Prostate gland (tissue), 2 donors: ENCODE measurements around the gene YIPF1. TPM values are rescaled to one million over a fixed set of nuclear protein-coding genes. Genes with fewer than 3 reads are reported as not detected.

Experiments used
- DNase-seq: peaks from one replicate; pipeline ENCODE4 v3.0.0-alpha.2; 2019; ENCODE audit warnings: low spot score
- H3K27ac ChIP-seq, 2 donors: fragments of 200-600 bp; sonication (generic); 2 replicates each; pipeline ENCODE4 v1.5.1; 2017 to 2019
- H3K27me3 ChIP-seq: fragments of 200-600 bp; sonication (generic); replicated peaks from 2 replicates; pipeline ENCODE4 v1.5.1; 2019; ENCODE audit not compliant: insufficient read depth
- H3K36me3 ChIP-seq, 2 donors: fragments of 200-600 bp; sonication (generic); 1 replicate in 1 of 2; 2 replicates in 1 of 2; pipeline versions ENCODE4 v1.5.1 to v1.8.1; 2017 to 2019
- H3K4me1 ChIP-seq: fragments of 200-600 bp; sonication (generic); replicated peaks from 2 replicates; pipeline ENCODE4 v1.5.1; 2019
- H3K4me3 ChIP-seq, 2 donors: fragments of 200-600 bp; sonication (generic); 2 replicates each; pipeline ENCODE4 v1.5.1; 2017 to 2019
- H3K9me3 ChIP-seq: fragments of 200-600 bp; sonication (generic); 2 replicates; pipeline ENCODE4 v1.5.1; 2017
- CTCF ChIP-seq, 4 experiments: fragments of 200-600 bp in 2 of 4; fragments of 450-650 bp in 2 of 4; sonication (generic) in 2 of 4; IDR thresholded peaks; 1 replicate in 3 of 4; 2 replicates in 1 of 4; pipeline ENCODE4 v1.5.1; 2016 to 2019; ENCODE audit warnings: antibody characterized with exemption in 4 of 4, mild to moderate bottlenecking in 2 of 4, moderate library complexity in 2 of 4
- POLR2A ChIP-seq: fragments of 450-650 bp; IDR thresholded peaks from one replicate; pipeline ENCODE4 v1.6.1; 2016; ENCODE audit warnings: antibody characterized with exemption, mild to moderate bottlenecking
- POLR2AphosphoS5 ChIP-seq: sonication (generic); formaldehyde crosslinking; IDR thresholded peaks from one replicate; pipeline ENCODE4 v1.6.1; 2017; ENCODE audit warnings: antibody characterized with exemption
- WGBS: methylation state at CpG from one replicate; pipeline ENCODE4 v1.1.5; 2018; 5-methylcytosine and 5-hydroxymethylcytosine counted together
- intact Hi-C: fragments of 100-400 bp; cut with DNase I; formaldehyde crosslinking; loops from one replicate; pipeline ENCODE4 v1.14.2; 2022
- total RNA-seq, 2 donors: library from RNA; depleted of rRNA; stranded (reverse); fragments of >200 nt; gene quantifications; one replicate each; pipeline ENCODE4 v1.1.0, GENCODE V29; 2016

YIPF1 gene
- total RNA-seq, 2 donors from 2014 or later: 40.0 to 105 TPM

- no peak for TF ChIP-seq POLR2AphosphoS5
- TF ChIP-seq CTCF (IDR thresholded peaks at IDR 0.05): no peak
- no peak for TF ChIP-seq POLR2A
- Histone ChIP-seq H3K27me3 (no peaks in the 10 kb centered on the region), H3K9me3 (no peaks in the 10 kb centered on the region), H3K4me3 (no peak overlapping the region), H3K36me3 (no peaks in the 10 kb centered on the region), H3K4me1 (peaks cover 6% of the 10 kb centered on the region), H3K27ac (no peak overlapping the region)
- WGBS: 61% methylated on average over 7 of the region's 7 CpGs
- intact Hi-C loops: no loop called here
- DNase-seq: no peak
Measured at GRCh38 chr1:53902235-53903138, 12.9 kb upstream of the YIPF1 start.

GRCh38 chr1:53899708-53900107, 10.1 kb upstream of the YIPF1 start:
- intact Hi-C loops: no loop called here
- DNase-seq: no peak
- Histone ChIP-seq H3K27me3 (no peaks in the 10 kb centered on the region), H3K27ac (peak overlapping the region in 1 of 2 donors; percentile 53), H3K4me3 (no peak overlapping the region), H3K36me3 (no peaks in the 10 kb centered on the region), H3K4me1 (peaks cover 9% of the 10 kb centered on the region), H3K9me3 (no peaks in the 10 kb centered on the region)
- WGBS: 82% methylated on average over 3 of the region's 3 CpGs
- TF ChIP-seq CTCF (IDR thresholded peaks at IDR 0.05) (no peak), POLR2AphosphoS5 (no peak), POLR2A (no peak)

- Histone ChIP-seq H3K4me1 (peaks cover 9% of the 10 kb centered on the region), H3K27ac (peak overlapping the region; percentile 53), H3K27me3 (no peaks in the 10 kb centered on the region), H3K36me3 (no peaks in the 10 kb centered on the region), H3K4me3 (no peak overlapping the region), H3K9me3 (no peaks in the 10 kb centered on the region)
- WGBS: 3% methylated on average over 2 of the region's 2 CpGs
- TF ChIP-seq POLR2AphosphoS5: peak; percentile 87
- no peak for TF ChIP-seq POLR2A
- TF ChIP-seq CTCF (IDR thresholded peaks at IDR 0.05): no peak
- peak; percentile 81 for DNase-seq
- intact Hi-C loops: no loop called here
Measured at GRCh38 chr1:53899206-53899628, 9.6 kb upstream of the YIPF1 start.

GRCh38 chr1:53896635-53897229, 7.1 kb upstream of the YIPF1 start:
- Histone ChIP-seq H3K27ac (peak overlapping the region in 1 of 2 donors; percentile 53), H3K4me3 (no peak overlapping the region), H3K36me3 (no peaks in the 10 kb centered on the region), H3K9me3 (no peaks in the 10 kb centered on the region), H3K4me1 (peaks cover 9% of the 10 kb centered on the region), H3K27me3 (no peaks in the 10 kb centered on the region)
- TF ChIP-seq POLR2AphosphoS5: peak; percentile 42
- TF ChIP-seq CTCF (IDR thresholded peaks at IDR 0.05): no peak
- no peak for TF ChIP-seq POLR2A
- 30% methylated on average over 2 of the region's 2 CpGs for WGBS
- intact Hi-C loops: no loop called here
- DNase-seq: peak; percentile 20
